Activated effector memory CD4-positive, alpha-beta T cell treated with anti-CD3 and anti-CD28 coated beads, Interleukin-2, amount 50 U/mL, for 16 hours (primary cell): ENCODE results near the gene PCSK6.
A peak's percentile ranks its signal among the peaks of the same experiment; 100 is the strongest.

ENCODE experiments used
- DNase-seq: peaks from one replicate; pipeline ENCODE4 v3.0.0-alpha.2; 2020

PCSK6 gene

DNA sequence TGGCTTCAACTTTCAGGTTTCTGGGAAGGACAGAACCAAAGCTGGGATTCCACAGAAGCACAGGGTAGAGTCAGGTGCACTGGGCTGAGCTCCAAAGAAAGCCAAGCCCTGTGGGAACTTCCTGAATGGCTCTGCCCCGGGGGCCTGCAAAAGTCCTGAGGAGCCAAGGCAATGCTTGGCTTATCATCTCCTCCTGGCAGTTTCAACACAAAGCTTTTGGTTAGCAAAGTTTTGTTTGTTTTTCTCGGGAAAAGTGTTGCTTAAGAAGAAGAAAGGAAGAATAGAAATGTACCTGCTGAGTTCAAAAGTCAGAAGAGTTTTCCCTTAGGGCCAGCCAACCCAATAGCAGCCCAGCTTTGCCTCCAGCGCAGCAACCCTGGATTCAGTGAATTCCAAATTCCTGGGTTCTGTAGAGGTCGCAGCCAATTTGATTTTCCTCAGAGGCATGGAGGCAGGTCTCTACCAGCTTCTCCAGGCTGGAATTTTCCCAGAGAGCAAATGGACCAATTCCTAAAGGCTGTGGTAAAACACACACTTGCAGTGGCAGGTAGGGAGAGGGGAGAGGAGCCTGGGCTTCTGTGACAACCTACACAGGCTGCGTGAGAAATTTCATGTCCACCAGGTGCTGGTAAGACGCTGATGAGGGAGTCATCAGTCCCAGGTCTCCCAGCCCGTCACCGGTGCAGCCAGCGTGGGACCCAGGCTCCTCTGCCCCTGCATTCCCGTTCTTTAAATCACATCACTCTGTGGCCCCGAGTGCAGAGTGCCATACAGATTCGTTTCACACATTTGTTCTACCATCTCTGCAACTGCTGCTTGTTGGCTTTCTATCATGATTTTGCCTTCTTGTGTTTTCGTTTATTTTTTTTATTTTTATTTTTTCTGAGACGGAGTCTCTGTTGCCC lies 140.2 kb downstream of the PCSK6 start:
- DNase-seq = no peak

DNA sequence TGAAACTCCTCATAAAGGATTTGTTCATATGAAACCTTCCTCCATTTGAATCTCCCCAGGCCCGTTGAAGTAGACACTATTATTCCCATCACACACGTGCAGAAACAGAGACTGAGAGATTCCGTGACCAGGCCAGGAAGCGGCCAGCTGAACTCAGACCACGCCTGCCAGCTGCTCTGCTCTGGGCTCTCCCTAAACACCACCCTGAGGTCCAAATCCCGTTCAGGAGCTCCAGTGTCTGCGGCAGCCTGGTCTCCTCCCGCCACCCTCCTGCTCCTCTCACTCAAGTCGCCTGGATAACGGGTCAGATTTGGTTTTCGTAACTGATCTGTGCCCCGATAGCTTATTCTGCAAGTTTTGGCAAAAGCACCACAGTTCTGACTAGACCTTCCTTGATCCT lies 140.9 kb downstream of the PCSK6 start:
- DNase-seq = no peak

DNA sequence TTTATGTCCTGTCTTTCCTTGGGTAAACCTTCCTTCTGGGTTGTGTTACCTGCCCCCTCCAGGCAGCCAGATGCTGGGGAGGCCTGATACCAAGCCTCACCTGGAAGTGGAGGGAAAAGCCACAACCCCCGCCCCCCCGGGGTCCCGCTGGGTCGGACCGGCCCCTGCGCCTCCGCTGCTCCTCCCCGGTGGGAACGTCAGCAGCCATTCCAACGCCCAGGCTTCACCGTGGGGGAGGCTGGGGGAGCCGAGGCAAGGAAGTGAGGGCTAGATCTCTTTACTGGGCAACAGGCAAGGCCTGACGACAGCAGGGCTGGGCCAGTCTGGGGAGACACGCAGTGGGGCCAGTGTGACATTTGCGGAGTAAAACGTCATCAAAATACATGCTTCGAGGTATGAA lies 141.5 kb downstream of the PCSK6 start:
- DNase-seq = no peak

DNA sequence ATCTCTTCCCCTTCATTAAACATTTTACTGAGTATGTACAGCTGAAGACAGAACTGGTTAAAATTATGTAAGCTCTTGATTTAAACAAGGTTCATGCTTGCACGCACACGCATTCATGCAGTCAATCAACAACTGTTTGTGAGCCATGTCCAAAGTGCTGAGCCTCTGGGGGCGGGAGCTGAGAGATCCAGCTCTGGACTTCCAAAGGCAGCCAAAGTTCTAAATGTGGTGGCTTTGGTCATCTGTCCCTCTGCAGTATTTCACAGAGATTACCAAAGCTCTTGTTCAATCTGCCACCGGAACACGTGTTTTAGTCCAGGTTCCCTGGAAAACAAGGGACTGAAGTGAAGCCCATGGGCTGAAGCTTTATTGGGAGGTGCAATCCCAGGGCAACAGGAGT lies 142.1 kb downstream of the PCSK6 start:
- DNase-seq = no peak

DNA sequence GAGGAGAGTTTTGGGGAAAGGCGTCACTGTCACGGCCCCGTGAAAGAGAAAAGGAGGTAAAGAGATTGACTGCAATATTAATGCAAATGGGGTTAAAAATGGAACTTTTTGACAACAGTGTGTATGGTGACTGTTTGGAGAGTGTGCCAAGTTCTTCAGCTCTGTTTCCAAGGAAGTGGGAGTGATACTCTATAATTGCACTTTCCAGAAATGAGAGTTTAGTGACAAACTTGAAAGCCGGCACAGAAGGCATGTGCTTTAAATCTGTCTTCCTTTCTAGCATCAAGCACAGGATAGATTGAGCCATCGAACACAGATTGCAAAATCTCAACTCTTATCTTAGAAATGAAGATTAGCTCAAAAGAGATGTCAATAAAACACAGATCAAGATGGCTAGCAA lies 142.6 kb downstream of the PCSK6 start:
- DNase-seq = no peak

DNA sequence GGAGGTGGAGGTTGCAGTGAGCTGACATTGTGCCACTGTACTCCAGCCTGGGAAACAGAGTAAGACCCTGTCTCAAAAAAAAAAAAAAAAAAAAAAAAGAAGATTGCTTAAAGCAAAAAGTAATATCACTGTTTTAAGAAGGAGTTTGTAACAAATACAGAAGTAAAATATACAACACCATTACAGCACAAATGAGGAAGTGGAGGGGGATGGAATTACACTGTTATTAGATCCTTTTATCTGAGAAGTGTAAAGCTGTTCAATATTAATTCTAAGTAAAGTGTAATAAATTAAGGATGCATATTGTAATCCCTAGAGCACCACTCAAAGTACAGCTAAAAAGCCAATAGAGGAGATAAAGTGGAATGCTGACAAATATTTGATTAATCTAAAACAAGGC lies 147.5 kb downstream of the PCSK6 start:
- DNase-seq = no peak

DNA sequence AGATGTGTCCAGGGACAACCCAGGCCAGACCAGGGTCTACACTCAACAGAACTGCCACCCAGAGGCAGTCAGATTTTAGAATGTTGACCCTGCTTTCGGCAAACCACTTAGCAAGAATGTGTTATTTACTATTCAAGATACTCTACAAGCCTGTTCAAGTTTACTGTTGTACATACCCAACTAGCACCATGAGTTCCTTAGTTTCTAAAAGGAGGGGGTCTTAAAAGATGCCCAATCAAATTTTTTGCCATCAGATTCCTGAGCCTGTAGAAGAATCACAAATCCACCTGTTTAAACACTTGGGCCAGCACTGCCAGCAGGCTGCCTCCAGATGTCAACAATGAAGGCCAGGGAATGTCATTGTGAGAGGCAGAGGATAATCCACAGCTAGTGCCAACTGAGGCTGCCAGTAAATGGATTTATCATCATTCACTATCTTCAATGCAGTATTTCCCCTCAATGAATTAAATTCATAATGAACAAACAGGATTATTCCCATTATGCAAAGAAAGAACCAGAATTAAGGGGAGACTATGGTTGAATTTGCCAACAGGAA lies 150.9 kb downstream of the PCSK6 start:
- DNase-seq = no peak

DNA sequence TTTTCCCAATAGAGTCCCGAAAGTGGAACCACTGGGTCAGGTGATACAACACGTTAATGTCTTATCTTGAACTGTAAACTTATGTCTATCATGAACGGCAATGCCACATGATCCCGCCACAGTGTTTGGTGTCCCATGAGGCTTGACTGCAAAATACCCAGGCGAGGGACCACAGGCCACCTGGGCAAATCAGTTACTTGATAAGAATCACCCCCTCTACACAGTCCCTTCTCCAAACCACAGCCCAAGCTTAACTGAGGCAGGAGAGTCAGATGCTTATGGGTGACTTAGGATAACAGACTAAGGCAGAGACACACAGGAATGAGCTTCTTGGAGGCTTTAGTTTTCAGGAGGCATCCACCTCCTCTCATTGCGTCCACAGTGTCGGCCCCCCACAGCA lies 151.5 kb downstream of the PCSK6 start:
- no peak for DNase-seq

DNA sequence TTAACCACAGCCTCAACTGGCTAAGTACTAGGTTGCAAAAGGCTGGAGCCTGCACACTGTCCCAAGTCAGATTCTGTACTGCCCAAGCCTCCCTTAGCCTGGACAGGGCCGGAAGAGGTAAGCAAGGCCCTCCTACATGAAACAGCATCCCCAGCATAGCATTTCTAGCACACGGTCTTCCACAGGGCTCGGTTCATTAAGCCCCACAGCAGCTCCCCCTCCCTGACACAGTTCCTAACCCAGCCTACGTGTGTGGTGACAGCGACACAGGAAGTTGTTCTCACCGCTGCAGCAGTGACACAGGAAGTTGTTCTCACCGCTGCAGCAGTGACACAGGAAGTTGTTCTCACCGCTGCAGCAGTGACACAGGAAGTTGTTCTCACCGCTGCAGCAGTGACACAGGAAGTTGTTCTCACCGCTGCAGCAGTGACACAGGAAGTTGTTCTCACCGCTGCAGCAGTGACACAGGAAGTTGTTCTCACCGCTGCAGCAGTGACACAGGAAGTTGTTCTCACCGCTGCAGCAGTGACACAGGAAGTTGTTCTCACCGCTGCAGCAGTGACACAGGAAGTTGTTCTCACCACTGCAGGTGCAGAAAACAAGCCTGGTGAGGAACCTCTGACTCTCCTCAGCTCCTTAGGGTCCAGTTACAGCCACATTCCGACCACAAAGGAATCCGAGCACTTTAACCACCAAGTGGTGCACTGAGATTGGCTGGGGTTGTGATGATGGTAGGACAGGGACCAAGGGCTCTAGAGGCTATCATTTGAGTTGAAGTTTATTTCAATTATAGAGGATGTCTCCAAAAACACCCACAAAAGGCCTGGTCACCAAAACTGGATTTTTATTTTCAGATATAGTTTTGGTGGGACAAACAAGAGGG lies 155.4 kb downstream of the PCSK6 start:
- DNase-seq = peak; percentile 83

DNA sequence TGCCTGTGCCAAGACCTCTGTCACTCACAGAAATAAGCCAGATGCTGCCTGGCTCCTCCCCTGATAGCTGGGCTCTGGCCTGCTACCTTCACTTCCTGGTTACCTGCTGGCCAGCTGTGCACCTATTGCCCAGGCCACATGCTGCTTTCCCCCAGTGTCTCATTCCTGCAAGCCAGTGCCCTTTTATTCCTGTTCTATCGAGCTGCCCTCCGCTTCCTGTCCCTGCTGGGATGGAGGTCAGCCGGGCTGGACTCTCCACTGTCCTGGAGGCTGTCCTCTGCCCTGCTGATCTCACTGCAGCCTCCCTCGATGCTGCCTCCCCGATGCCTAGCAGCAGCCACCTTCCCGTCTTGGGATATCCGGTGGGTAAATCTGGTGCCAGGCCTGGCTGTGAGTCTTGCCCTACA lies 157.4 kb downstream of the PCSK6 start:
- DNase-seq = no peak

DNA sequence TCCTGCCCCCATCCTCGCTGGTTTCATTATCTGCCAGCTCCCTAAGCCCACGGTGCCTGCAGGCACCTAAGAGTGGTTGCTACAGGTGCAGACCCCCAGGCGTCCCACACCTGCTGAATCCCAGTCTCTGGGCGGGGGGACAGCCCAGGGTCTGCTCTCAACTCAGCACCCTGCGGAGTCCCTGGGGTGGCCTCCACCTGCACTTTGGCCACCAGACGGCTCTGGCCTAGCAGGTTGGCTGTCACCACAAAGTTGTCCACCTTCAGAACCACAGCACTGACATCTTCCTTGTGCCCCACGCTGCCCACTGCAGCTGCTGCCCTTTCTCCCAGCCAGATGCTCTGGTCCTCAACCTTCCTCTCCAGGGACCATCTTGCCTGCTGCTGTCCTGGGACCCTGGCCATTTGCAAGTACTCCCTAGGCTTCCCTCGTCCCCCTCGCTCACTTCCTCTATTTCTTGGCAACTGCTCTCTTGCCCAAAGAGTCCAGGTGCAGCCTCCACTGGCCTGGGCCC lies 159.6 kb downstream of the PCSK6 start:
- DNase-seq = no peak

DNA sequence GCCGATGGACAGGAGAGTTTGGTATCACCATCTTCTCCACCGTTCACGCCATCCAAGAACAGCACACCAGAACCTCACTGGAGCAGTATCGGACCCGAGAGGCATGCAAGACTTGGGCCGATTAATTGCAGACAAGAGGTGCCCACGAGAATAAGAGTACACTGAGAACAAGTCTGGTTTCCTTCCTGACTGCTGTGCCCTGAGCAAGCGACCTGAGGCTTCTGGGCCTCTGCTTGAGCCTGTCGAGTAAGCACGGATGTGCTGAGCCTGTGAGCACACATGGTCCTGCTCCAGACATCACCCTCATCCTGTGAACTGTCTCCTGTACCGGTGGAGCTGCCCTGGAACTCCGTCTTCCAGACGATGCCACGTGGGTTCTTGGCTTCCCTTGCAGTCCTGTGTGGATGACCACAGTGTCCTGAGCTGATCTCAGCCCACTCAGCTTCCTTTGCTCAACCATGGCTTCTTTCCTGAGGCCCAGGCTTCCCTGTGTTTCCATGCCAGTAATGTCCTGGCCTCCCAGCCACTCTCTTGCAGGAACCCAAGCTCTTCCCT lies 160.1 kb downstream of the PCSK6 start:
- no peak for DNase-seq

DNA sequence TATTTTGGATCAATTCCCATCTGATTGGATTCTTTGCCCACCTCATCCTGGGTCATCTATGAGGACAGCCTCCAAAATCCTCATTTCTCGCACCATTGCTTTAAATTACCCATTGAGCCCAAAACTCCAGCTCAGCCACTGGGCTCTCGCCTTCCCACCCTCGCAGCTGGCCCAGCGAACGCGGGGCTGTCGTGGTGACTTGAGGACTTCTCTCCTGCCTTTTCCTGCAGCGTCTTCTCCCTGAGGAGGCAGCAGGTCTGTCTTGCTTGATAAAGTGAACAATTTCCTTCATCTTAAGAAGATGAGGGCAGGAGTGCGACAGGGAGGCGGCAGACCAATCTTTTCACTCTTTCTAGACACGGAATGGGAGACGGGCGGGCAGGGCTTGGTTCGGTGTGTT lies 161.5 kb downstream of the PCSK6 start:
- no peak for DNase-seq

DNA sequence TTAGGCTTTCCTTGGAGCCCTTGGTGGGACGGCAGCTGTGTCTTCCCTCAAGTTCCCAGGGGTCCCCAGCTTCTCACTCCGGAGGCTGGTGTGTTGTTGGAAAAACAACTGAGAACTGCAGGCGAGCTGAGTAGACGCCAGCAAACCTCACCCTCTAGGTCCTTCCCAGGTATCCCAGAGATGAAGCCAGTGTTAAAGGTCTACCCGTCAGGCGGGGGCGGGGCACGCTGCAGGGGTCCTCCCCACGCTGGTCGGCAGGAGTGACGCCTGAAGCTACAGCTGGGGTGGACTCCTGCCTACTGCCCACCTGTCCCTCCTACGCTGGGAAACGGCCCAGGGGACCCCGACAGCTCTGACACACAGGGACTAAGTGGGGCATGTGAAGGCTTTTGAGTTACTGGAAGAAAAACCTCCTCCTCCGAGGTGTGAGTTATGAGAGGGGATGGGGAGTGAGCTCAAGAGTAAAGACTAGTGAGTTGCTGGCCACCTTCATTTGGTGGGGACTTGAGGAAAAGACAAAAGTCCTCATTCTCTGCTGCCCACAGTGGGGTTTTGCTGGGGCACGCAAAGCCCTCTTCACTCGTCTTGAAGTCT lies 162.3 kb downstream of the PCSK6 start:
- no peak for DNase-seq

DNA sequence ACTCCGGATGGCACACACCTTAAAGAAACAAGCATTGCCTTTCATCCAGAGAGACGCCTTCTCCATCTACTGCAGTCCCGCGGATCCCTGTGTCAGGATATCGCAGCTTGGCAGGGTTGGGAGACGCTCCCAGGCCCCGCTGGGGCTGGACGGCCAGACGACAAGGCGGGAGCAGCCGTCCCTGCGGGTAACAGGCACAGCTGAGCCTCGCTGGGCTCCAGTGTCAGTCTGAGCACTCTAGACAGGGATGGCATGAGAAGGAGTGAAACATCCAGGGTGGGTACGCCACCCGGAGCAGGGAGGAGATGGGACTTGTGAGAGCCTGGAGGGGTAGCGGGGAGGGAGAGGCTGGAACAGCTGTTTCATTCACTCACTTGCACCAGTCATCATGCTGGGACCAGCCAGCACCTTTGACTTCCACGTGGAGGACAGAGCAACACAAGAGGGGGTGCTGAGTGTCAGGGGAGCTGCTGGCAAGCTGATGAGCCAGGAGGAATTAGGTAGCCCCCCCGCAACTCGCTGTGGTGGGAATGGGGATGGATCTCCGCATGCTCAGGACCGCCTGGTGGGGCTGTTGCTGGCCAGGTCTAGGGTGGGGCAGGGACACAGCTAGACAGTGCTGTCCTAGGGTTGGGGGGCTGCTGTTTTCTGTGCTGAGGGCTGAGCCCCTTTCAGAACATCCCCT lies 162.9 kb downstream of the PCSK6 start:
- DNase-seq = no peak

DNA sequence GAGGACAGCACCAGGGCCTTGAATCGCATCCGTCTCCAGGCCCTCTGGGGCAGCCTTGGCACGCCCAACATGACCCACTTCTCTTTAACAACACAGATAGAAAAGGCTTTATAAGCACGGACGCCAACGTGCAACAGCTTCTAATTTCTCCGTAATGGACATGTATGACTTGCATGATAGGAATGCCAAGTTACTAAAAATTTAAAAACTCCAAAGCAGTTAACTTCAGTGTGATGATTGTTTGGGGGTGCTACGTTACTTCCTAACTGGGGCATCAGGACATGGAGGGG lies 163.5 kb downstream of the PCSK6 start:
- DNase-seq = no peak

DNA sequence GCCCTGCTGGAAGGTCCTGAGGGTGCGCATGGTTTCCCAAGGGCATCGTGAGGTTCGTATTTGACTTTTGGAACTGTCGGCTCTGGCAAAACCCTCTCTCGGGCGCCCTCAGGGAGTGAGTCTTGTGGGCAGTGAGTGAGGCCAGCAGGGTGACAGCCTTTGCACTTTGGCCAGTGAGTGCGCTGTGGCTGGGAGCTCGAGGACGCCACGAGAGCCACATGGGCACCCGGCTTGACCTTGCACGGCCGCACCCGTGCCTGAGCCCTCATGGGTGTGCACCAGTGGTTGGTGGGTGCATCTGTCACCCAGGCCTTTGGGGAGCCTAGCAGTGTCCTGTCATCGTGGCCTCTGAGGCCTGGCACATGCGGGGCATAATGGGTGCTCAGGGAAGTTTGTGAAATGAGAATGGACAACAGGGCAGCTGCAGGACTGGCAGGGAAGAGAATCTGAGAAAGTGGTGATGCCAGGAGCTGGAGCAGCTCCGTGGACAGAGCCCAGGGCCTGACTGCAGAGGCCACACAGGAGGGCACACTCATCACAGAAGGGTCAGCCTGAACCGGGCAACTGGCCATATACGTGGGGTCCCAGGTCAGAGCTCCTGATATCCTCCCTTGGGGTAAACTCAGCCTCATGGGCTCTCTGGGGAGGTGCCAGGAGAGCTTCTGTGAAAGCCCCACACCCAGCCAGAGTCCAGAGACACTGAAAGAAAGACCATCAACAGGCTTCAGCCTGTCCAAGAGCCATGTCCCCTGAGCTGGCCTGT lies 164.1 kb downstream of the PCSK6 start:
- no peak for DNase-seq

DNA sequence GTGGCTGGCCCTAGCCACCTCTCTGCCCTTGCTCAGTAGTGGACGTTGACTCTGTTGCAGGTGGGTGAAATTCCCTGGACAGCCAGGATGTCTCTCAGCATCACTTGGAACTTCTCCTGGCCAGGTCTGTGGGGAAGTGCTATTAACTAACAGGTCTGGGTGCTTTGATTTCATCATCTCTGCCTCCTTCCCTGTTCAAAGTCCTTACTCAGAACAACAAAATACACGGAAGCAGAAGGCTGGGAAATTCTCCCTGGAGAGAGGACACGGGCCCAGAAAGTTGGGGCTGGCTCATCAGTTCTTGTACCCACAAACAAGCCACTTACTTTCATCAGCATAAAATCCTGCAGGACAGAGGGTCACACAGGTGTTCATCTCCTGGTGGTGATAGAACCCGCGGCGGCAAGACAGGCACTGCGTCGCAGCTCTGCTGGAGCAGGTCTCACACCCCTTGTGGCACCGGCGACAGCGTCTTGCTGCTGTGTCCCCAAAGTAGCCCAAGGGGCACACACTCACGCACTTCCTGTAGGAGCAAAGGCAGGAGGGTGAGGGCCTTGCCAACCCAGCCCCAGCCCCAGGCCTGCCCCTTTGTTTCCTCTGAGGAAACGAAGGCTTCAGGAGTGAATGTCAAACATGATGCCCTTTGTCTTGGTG lies 164.9 kb downstream of the PCSK6 start:
- no peak for DNase-seq

DNA sequence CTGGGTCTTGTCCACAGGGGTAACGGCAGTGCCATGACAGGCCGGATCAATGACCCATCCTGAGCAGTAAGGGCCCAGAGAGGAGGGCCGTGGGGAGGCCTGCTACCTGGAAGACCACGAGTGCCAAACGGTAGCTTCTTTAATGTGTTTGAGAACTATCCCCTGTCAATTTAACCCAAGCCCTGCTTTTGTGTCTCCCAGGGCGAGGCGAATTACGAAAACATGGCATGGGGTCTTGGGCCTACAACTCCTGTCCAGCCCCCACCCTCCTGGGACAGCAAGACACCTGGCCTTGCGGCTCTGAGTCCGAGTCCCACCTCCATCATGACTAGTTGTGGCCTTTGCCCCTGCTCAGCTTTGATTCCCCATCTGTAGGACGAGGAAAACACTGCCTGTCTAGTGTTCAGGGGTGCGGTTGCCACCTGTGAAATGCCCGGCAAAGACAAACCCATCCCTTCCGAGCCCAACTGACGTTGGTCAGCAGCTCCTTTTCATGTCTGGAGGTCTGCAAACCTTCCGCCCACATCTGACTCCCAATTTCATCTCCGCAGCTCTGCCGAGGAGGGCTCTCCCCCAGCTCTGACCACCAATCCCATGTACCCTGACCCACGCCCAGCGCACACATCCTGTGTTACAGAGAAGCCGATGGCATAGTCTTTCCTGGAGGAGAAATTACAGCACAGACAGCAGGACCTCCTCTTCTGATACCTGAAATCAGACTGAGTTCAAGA lies 165.5 kb downstream of the PCSK6 start:
- no peak for DNase-seq

DNA sequence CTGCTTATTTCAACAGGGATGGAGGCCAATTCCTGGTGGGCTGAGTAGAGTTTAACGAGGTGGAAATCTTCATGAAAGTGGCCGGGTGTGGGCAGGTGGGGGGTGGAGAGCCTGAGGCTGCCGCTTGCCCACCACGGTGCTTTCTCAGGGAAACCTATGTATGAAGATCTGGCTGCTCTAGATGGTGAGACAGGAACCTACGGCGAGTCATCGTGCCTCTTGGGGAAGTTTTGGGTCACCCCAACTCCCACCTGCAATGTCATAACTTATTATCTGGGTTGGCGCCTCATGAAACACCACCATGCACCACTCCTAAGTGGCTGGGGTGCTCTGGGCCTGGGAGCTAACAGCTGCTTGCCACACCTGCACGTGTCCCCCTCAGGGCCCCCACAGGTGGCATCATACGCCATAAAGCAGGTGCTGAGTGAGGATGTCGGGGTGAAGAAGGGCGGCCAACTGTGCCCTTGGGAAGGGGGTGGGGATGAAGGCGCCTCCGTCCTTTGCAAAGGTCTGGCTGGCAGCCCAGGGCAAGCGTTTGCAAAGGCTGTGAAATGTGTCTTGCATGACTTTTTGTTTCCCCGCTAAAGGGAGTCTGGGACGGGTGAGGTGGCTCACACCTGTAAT lies 166.5 kb downstream of the PCSK6 start:
- DNase-seq = no peak
